ENCODE results near the gene MPDZ.
"Not testable (repeated sequence)": the region's sequence is repeated elsewhere in the genome, so short reads cannot be mapped to it uniquely, and the experiment has no call there.

Gene MPDZ

GRCh38 chr9:13266167-13266566, 13.3 kb downstream of the MPDZ start:
- no peak for DNase-seq

DNA sequence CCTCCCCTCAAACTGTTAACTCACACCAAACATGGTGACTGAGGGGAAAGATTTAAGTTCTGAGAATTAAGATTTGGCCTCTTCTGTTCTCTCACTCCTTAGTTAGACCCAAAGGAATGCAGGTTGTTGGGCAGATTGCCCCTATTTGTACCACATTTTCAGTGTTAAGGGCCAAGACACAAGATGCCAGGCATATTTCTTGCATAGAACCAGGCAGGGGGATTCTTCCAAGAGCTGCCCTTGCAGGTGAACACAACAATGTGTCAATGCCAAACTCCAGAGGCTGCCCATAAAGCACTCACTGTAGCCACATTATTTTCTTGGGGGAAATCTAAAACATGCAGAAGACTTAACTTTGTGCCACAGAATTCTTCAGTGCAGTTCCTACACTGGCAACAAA, 14.7 kb downstream of the MPDZ start:
- no peak for DNase-seq

DNA sequence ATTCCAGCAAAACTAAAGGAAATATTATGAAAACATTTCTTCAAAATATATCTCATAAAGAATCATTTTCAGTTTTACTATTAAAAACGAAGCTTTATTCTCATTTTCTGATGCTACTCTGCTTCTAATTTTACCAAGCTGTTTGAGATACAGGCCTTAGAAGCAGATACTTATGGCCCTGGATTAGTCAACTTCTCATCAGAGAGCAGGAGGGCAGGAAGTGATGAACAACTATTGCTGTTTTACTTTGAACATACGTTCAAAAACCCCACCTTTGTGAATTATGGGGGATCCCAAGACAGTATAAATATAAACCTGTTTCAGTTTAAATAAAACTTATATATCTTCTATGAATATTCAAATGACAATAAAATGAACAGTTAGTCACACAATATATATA, 16.0 kb downstream of the MPDZ start:
- no peak for DNase-seq

- DNase-seq, result no peak
Measured at GRCh38 chr9:13252852-13253251, 26.6 kb downstream of the MPDZ start.

DNA sequence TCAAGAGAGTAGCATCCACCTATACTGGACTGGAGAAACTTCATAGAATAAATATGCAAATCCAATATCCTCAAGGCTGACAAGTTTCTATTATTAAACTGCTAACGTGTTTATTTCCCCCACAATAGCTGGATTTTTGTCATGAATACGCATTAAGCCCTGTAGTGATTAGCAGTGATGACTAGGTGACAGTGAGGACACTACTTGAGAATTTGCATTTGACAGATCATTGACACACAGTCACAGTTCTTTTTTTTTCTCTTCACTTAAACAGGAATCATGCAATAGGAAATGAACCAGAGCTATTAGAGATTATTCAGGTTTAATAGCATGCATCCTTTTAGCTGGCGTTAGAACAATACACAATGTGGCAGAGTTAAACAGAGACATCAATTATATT, 35.3 kb downstream of the MPDZ start:
- peak; percentile 52 for DNase-seq

GRCh38 chr9:13241283-13241682, 38.2 kb downstream of the MPDZ start:
- DNase-seq, result no peak

GRCh38 chr9:13239660-13240059, 39.8 kb downstream of the MPDZ start:
- no peak for DNase-seq

GRCh38 chr9:13239208-13239607, 40.3 kb downstream of the MPDZ start:
- DNase-seq, result no peak

DNA sequence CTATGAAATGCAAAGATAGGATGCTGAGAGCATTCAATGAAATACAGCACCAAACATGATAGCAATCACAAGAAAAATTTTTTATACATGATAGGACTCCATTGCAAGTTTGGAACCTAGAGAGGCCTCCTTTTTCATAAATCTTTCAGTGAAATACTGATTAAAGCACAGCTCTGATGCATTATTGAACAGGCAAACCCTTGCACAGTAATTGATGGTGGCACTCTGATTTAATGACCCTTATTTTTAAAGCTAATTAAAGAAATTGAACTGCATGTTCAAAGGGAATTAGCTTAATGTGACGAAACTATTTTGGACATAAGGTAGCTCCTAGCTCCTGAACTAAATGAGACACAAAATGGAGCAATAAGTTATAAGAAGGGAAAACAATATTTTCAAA, 44.6 kb downstream of the MPDZ start:
- no peak for DNase-seq

GRCh38 chr9:13228431-13228830, 51.1 kb downstream of the MPDZ start:
- DNase-seq, result no peak

- no peak for DNase-seq
Measured at GRCh38 chr9:13224366-13224765, 55.1 kb downstream of the MPDZ start.

- not testable (repeated sequence) for DNase-seq
Measured at GRCh38 chr9:13222733-13223132, 56.8 kb downstream of the MPDZ start.

DNA sequence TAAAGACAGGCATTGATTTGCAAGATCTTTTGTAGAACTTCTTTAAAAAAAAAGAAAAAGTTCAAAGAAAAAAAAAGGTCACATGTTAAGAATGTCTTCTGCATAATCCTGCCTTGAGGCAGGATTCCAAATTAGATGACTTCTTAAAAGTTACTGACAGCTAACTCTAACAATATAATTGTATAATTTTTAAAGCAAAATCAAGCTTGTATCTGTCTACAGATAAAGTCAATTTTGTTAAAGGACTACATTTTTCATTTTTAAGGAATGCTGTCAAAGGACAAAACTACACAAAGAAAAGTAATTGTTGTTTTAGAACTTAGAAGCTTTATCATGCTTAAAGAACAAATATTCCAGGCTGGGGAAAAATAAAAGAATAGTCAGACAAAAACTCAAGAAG, 57.8 kb downstream of the MPDZ start:
- no peak for DNase-seq

- DNase-seq, result no peak
Measured at GRCh38 chr9:13220837-13221236, 58.7 kb downstream of the MPDZ start.

DNA sequence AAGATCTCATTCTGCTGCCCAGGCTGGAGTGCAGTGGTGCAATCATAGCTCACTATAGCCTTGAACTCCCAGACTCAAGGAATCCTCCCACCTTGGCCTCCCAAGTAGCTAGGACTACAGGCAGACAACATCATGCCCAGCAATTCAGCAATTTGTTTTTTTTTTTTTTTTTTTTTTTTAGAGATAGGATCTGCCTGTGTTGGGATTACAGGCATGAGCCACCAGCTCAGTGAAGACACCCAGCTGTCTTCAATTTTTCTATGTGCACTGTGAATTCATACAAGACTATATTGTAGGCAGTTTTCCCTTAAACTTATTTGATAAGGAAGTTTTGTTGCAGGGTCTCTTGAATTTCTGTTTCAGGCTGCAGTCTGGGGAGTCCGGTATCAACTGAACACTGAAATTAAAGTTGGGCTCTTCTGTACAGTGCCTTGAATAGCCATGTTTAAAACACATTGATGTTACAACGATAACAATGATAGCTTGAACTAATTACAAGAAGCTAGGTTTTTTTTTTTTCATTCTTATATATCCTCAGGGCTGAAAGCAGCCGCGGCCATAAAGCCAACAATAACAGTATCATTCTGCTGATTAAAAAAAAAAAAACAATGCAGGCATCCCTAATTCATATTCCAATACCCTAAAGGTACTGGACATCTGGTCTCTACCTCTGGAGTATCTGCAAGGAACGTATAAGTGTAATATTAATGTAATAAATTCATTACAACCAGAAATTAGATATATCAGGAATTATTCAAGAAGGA, 63.5 kb downstream of the MPDZ start:
- DNase-seq, result no peak

DNA sequence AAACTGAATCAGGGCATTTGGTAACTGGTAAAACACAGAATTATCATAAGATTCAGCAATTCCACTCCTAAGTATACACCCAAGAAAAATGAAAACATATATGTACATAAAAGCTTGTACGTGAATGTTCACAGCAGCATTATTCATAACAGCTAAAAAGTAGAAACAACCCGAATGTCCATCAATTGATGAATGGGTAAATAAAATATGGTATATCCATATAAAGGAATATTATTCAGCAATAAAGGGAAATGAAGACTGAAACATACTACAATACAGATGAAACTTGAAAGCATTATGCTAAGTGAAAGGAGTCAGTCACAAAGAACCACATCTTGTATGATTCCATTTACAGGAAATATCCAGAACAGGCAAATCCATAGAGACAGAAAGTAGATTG, 65.5 kb downstream of the MPDZ start:
- no peak for DNase-seq

GRCh38 chr9:13213337-13213736, 66.2 kb downstream of the MPDZ start:
- no peak for DNase-seq

- DNase-seq, result no peak
Measured at GRCh38 chr9:13210306-13210705, 69.2 kb downstream of the MPDZ start.

DNA sequence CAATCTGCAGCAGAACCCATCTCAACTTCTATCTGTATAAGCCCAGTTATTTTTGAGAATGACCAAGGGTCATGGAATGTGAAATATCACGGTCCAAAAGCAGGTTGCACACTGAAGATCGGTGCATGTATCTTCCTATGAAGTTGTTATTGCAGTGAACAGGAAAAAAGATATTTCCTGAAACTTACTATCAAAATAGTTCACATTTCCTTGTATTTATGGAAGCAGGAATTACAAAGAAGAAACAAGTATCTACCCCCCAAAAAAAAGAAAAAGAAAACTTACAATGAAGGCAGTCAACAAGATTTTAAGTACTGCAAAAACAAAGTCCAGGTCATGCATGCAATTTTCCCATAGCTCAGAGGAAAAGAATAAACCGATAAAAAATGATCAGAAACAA, 70.0 kb downstream of the MPDZ start:
- DNase-seq, result no peak

DNA sequence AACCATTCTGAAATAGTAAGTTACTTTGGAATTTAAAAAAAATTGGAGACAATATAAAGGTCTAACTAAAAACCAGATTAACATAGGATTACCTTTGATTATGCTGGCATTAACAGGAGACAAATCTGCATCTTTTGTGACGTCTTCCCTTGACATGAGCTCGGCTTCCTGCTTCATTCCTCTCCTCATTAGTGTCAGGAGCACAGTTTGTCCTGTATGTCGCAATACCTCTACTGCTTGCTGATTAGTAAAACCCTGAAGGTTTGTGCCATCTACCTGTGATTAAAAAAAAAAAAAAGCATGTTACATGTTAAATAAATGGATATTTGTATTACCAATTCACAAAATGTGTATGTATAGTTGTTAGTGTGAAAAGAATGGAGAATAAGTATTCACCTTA, 73.7 kb downstream of the MPDZ start:
- DNase-seq, result no peak

- DNase-seq, result no peak
Measured at GRCh38 chr9:13190040-13190439, 89.5 kb downstream of the MPDZ start.

GRCh38 chr9:13189362-13189761, 90.1 kb downstream of the MPDZ start:
- no peak for DNase-seq

GRCh38 chr9:13186774-13187173, 92.7 kb downstream of the MPDZ start:
- no peak for DNase-seq

- no peak for DNase-seq
Measured at GRCh38 chr9:13186091-13186490, 93.4 kb downstream of the MPDZ start.

DNA sequence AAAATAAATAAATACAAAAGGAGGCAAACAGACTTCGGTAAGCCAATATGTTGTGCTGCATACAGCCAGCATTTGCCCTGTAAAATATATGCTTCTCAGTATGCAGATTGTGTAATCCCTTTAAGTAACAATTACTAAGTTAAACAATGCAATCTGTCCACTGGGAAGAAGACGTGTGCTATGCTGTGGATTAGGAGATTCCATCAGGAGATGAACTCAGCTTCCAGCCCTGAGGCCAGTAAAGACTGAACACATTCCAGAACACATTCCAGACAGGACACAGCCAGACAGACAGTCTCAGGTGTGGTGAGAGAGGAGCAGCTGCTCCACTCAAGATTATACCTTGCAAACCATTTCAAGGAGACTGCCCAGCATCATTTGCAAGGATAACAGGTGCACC, 97.8 kb downstream of the MPDZ start:
- DNase-seq, result no peak

DNA sequence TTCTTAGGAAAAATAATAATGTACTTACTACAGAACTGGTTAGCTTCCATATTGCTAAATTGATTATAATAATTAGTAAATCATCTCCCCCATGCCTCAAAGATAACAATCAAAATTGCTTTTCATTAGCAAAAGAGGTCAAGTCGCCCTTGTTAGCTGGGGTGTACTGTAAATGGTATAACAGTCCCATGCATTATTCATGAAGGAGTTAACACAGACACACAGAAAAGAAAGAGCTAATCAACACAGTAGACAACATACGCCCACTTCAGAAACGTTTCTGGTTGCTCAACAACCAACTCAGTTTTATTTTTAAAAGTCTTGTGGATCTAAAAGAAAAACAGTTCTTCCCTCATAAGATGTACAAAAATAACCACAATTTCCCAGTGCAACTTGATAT, 100.2 kb downstream of the MPDZ start:
- no peak for DNase-seq

Data from NCI-H1048 (cell line).